Activated CD8-positive, alpha-beta memory T cell treated with anti-CD3 and anti-CD28 coated beads, Interleukin-2, amount 50 U/mL, for 1 hour (primary cell): ENCODE data around the gene DGKA.
"Not testable (repeated sequence)": the region's sequence is repeated elsewhere in the genome, so short reads cannot be mapped to it uniquely, and the experiment has no call there.

Experiments
- DNase-seq: peaks from one replicate; pipeline ENCODE4 v3.0.0-alpha.2; 2020; ENCODE audit errors: extremely low read depth

Gene DGKA

DNA sequence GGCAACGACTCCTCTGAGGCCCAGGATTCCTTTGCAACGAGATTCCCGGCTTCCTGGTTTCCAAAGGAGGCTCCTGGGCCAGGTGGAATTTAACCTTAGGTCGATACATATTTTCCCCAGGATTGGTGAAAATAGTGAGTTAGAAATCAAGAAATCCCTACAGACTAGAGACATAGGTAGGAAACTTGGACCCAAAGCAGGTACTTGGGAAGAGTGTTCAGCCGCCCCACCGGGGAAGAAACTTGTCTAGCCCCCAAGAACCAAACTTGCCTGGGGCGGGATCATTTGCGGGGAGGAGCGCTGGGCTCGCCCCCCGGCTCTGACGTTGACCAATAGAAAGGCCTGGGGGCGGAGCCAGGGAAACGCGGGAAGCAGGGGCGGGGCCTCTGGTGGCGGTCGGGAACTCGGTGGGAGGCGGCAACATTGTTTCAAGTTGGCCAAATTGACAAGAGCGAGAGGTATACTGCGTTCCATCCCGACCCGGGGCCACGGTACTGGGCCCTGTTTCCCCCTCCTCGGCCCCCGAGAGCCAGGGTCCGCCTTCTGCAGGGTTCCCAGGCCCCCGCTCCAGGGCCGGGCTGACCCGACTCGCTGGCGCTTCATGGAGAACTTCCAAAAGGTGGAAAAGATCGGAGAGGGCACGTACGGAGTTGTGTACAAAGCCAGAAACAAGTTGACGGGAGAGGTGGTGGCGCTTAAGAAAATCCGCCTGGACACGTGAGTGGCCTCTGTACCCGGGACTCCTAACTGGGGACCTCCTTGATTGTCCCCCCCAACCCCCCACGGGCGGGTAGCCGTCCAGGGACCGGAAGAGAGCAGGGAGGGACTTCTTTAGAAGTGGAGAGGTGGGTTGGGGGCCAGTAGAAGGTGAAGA is 35.7 kb downstream of the DGKA start, which contains the start of gene CDK2:
CDK2 (plus strand) TSS at position 423 of the 874 bp plus-strand sequence; CDS start at position 602, 179 bp downstream.
- DNase-seq, result peak; percentile 74

DNA sequence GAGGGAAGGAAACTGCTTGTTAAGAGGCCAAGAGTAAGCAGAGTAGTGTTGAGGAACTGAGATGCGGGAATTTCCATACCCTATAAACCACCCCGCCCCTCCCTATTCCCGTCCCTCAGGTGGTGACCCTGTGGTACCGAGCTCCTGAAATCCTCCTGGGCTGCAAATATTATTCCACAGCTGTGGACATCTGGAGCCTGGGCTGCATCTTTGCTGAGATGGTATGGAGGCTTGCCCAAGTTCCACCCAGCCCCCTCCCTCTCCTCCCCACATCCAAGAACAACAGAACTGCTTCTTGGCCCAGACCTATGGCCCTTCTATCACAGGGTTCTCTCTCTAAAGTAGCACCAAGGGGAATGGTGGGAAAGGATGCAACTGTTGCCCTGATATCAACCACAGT is 38.4 kb downstream of the DGKA start:
- no peak for DNase-seq

DNA sequence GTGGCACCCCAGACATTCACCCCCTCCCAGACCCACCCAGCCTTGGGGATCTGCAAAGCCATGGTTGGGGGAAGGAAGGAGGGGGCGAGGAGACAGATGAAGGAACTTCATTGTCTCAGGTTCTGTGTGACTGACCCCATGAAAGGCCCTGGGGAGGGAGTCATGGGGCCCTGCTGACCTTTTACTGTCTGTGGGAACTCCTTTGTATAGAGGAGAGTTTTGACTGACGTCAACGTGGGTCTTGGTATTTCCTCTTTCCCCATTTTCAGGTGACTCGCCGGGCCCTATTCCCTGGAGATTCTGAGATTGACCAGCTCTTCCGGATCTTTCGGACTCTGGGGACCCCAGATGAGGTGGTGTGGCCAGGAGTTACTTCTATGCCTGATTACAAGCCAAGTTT is 39.8 kb downstream of the DGKA start:
- DNase-seq, result no peak

DNA sequence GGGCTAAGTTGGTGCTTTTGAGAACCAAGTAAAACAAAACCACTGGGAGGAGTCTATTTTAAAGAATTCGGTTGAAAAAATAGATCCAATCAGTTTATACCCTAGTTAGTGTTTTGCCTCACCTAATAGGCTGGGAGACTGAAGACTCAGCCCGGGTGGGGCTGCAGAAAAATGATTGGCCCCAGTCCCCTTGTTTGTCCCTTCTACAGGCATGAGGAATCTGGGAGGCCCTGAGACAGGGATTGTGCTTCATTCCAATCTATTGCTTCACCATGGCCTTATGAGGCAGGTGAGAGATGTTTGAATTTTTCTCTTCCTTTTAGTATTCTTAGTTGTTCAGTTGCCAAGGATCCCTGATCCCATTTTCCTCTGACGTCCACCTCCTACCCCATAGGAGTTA is 41.1 kb downstream of the DGKA start:
- no peak for DNase-seq

DNA sequence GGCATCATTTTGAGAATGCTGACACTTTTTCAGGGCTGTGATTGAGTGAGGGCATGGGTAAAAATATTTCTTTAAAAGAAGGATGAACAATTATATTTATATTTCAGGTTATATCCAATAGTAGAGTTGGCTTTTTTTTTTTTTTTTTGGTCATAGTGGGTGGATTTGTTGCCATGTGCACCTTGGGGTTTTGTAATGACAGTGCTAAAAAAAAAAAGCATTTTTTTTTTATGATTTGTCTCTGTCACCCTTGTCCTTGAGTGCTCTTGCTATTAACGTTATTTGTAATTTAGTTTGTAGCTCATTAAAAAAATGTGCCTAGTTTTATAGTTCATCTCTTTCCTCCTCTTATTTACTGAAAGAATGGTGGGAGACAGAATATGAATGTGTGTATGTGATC is 41.5 kb downstream of the DGKA start:
- DNase-seq, result no peak

DNA sequence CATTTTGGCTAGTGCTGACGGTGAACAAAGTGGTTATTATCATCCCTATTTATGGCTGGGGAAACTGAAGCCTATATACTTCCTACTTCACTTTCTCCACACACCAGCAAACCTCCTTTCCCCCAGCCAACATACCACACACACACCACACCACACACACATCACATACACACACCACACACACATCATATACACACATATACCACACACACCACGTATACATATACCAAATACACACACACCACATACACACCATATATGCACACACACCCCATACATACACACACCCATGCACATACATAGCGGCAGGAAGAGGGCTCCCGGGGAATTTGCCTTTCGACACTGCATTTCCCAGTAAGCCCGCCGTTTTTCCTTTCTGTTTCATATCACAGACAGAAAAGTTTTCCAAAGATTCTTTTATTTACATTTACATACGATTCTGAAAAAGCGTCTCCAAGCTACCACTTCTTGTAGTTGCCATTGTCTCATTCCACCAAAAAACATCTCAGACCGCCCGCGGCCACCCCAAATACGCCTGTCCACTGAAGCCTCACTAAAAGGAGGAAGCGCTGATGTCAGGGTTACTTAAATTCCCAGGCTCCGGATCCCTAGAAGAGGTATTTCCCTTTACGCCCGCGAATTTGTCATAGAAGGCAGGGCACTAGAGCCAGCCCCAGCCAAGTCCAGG is 42.1 kb downstream of the DGKA start:
- no peak for DNase-seq

DNA sequence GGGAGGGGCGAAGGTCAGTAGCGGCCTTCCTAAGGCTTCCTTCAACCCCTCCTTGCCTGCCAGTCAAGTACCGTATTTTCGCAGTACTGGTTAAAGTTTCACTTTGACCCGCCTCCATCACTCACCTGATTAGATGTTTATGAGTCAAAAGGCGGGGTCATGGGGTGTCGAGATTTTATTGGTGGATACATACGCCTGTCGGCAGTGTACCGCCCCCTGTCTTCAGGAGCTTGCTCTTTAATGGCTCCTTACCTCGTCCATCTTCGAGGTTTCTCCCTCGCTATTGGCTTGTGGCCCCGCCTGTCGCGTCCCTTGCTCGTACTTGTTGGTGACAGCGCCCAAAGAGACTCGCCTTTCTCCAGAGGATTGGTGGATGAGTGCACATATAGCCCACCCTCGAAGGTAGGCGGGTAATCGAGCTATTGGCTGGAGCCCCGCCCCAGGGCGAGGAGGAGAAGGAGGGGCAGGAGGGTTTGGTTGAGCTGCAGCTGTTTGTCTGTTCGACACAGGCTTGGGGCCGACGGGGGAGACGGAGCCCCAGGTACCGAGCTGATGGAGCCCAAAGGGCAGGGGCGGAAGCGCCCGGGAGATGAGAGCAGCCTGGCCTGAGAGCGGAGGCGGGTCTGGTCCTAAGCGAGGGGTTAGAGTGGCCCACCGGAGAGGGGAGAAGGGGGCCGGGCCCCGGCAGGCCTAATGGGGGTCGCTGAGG is 42.8 kb downstream of the DGKA start, which contains the start of gene RAB5B:
RAB5B (plus strand) TSS at position 480 of the 709 bp plus-strand sequence. CDS start 12,883 bp downstream, outside the sequence.
- DNase-seq, result peak; percentile 99

DNA sequence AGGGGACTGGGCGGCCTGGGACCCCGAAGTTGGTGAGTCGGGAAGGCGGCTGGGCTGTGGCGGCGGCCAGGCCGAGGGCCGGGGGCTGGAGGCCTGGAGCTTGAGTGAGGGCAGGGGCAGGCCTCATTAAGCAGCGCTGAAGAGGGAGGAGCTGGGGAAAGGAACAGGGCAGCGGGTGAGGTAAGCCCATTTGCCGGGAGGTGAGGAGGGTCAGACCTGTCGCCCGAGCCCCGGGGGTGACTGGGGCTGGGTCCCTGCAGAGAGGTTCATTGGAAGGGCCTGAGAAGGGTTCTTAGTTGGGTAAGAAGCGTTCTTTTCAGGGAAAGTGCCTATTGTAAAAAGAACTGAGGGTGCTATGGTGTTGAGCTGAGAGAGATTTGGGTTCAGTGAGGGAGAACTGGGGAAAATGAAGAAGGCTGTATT is 43.4 kb downstream of the DGKA start:
- DNase-seq, result no peak

DNA sequence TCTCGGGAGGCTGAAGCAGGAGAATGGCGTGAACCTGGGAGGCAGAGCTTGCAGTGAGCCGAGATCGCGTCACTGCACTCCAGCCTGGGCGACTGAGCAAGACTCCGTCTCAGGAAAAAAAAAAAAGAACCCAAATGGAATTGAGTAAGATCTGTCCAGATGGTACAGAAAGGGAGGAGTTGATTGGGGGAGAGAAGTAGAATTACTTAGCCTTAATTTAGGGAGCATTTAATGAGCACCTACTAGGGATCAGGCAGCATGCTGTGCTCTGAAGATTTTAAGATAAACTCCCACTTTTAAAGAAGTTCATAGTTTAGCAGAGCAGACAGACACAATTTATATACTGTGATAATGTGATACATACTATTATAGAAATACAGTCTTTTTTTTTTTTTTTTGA is 47.4 kb downstream of the DGKA start:
- no peak for DNase-seq

DNA sequence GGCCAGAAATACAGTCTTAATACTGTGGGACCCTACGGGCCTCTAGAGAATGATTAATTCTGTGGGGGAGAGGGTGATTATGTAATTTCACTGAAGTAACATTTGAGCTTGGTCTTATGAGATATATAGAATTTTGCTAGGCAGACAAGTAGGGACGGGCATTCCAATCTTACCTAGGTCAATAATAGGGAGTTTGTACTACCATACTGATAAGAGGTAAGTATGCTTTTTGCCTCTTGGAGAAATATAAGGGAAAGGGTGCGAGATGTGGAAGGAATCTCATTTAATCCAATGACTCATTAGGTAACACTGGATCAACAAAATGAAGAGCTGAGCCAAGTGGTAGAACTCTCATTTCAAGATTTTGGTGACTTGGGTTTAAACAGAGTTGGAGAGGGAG is 48.1 kb downstream of the DGKA start:
- DNase-seq, result no peak

DNA sequence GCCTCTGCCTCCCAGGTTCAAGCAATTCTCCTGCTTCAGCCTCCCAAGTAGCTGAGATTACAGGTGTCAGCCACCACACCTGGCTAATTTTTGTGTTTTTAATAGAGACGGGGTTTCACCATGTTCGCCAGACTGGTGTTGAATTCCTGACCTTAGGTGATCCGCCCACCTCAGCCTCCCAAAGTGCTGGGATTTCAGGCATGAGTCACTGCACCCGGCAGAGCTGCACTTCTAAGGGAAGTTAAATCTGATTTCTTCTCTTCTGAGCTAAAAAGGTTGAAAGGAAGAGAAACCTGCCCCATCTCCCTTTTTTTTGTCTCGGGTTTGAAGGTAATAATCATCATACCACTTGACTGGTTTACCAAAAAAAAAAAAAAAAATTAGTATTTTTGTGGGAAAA is 50.9 kb downstream of the DGKA start:
- not testable (repeated sequence) for DNase-seq

DNA sequence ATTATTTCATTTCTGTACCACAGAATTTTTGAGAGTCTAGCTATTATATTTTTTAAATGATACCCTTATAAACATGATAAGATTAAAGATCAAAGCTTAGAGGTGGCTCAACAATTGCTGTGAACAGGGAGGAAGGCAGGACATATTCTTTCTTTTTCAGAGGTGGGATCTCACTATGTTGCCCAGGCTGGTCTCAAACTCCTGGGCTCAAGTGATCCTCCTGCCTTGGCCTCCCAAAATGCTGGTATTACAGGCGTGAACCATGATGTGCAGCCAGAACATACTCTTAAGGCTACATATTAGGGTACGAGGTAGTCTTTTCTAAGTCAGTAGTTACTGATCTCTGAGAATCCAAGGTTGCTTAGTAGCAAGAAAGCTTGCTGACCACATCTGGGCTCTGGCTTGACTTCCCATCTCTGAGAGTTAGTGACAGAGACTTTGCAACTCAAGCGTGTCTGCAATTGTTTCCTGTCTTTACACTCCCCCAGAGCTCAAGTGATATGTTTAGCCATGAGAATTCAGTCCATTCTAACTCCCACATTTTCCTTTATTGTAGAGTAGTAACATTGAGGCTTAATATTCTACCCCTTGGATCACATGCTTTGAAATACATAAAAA is 51.5 kb downstream of the DGKA start:
- DNase-seq, result no peak

DNA sequence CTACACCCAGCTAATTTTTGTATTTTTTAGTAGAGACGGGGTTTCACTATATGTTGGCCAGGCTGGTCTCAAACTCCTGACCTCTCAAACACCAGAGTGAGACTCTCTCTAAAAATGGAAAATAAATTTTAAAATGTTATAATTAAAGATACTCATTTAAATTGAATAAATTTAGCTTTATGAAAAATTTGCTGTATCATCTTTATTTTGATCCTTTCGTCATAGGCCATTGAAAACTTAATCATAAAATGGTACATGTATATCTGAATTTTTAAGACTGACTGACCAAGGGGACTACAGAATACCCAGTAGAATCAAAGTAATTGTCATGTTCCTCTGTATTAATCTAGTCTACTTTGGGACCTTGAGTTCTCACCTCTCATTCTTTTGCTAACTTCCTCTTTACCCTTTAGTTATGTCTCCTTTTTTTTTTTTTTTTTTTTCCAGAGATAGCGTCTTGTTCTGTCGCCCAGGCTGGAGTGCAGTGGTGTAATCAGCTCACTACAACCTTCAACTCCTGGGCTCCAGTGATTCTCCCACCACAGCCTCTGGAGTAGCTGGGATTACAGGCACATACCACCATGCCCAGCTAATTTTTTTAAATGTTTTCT is 52.4 kb downstream of the DGKA start:
- no peak for DNase-seq

DNA sequence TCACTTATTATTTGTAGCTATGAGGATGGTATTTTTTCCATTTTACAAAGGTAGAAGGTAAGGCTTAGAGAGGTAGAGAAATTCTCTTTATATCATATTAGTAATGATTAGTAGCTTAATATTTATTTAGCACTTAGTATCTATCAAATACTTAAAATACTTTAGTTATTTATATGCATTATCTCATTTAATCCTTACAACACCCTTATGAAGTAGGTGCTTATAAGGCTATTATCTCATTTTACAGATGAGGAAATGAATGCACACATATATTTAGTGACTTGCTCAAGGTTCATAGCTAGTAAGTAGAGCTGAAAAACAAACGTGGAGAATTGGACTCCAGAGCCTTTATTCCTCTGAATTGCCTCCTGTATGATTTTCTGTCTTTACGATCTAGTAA is 53.9 kb downstream of the DGKA start:
- no peak for DNase-seq

DNA sequence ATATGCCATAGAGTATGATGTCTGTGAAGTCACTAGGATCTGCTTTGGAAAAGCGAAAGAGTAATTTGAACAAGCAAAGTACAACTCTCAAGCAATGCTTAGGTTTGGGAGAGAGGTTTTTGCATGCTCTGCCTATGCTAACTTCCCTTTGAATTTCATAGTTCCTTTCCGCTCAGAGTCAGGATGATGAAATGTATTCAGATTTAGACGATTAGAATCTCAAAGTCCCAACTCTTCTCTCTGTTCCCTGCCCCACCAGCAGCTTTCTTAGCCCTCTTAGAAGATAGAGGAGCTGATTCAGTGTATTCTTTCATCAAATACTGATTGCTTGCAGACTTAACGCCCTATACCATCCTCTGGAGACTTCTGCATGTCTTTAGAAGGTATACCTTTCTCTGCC is 54.4 kb downstream of the DGKA start:
- no peak for DNase-seq

DNA sequence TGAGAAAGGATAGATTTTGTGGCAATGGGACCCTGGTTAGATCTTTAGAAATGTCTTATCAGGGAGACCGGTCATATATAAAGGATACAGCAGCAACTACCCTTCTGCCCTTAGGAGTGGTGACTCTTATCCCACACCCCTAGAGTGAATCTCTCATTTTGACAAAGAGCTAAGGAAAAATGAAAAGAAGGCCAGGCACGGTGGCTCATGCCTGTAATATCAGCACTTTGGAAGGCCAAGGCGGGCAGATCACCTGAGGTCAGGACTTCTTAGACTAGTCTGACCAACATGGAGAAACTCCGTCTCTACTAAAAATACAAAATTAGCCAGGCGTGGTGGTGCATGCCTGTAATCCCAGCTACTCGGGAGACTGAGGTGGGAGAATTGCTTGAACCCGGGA is 55.0 kb downstream of the DGKA start:
- not testable (repeated sequence) for DNase-seq

DNA sequence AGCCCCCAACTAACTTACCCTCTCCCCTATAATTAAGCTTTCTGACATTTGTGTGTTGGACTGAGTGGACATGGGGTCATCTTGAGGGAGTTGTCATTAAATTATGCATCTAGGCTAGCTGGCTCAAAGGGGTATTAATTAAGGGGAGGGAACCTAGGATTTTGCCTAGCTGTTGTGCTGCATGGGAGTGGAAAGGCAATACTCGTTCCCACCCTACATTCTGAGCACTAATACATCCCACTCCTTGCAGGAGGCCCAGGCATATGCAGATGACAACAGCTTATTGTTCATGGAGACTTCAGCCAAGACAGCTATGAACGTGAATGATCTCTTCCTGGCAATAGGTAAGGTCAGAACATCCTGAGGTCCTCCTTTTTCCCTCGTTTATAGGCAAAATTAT is 60.1 kb downstream of the DGKA start:
- no peak for DNase-seq

DNA sequence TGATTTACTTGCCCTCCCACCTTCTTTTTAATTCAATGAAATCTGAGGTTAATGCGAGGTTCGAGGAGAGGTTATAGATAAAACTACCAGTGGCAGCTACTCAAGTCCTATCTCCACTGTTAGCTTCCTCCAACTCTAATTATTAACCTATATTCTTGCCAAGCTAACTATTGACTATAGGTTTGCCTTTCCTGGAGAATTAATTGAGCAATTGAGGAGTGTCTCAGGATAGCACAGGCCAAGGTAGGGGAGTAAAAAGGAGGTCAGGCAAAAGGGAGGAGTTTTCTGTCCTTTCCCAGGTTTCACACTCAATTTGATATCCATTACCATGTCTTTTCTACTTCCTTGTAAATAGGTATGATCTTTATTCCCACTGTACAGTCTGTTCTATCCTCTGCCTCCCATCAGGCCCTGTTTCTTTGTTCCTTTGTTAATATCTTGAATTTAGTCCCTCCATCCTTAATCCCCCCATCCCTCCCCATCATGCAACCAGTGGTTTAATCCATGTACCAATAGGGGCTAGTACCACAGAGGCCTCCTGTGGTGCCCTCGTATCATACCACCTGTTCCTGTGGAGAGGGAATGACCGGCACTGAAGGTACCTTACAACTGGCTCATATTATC is 62.4 kb downstream of the DGKA start:
- DNase-seq, result no peak

DNA sequence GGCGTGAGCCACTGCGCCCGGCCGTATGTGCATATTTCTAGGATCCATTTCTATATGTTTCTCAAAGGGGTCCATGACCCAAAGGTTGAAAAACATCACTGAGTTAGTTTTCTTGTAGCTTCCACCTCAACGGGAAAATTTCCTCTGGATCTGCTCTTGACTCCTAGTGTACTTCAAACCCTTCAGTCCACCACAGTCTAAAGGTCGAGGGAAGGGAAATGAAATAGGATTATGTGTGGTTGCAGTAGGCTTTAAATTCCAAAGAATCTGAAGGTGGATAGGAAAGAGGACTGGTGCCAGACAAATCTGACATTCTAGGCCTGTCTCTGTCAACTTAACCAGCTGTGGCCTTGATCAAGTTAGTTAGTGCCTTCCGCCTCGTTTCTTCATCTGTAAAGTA is 64.4 kb downstream of the DGKA start:
- no peak for DNase-seq

DNA sequence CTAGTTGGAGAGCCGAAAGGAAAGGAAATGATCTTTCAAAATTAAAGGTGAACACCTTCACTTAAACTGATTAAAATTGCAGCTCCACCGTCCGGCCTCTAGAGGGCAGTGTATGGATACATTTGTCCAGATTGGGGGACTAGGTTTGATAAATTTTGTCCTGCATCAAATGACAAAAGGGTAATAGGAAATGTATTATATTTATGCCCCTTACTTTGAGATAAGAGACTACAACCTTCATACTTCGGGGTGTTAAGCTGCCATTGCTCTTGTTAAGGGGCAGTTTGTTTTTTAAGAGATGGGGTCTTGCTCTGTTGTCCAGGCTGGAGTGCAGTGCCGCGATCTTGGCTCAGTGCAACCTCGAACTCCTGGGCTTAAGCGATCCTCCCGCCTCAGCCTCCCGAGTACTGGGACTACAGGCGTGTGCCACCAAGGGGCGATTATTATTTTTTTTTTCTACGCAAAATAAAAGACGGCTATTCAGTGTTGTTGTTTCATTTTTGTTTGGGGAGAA is 65.3 kb downstream of the DGKA start:
- no peak for DNase-seq
